ENCODE results near the gene GSTA1.
"Not testable (repeated sequence)": the region's sequence is repeated elsewhere in the genome, so short reads cannot be mapped to it uniquely, and the experiment has no call there.

DNA sequence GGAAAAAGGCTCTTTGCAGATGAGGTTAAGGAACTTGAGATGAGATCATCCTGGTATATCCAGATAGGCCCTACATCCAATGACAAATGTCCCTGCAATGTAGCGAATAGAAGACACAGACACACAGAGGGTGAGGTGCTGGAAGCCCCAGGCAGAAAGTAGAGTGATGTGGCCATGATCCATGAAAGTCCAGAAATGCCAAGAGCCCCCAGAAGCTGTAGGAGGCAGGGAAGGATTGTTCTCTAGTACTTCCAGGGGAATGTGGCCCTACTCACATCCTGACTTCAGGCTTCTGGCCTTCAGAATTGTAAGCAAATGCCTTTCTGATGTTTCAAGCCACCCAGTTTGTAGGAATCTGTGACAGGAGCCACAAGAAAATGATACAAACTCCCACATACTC, 14.0 kb downstream of the GSTA1 start:
- TF ChIP-seq, protein P1, sequence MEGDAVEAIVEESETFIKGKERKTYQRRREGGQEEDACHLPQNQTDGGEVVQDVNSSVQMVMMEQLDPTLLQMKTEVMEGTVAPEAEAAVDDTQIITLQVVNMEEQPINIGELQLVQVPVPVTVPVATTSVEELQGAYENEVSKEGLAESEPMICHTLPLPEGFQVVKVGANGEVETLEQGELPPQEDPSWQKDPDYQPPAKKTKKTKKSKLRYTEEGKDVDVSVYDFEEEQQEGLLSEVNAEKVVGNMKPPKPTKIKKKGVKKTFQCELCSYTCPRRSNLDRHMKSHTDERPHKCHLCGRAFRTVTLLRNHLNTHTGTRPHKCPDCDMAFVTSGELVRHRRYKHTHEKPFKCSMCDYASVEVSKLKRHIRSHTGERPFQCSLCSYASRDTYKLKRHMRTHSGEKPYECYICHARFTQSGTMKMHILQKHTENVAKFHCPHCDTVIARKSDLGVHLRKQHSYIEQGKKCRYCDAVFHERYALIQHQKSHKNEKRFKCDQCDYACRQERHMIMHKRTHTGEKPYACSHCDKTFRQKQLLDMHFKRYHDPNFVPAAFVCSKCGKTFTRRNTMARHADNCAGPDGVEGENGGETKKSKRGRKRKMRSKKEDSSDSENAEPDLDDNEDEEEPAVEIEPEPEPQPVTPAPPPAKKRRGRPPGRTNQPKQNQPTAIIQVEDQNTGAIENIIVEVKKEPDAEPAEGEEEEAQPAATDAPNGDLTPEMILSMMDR (IDR thresholded peaks at IDR 0.05), result not testable (repeated sequence)
- TF ChIP-seq POLR2A (IDR thresholded peaks at IDR 0.05), result not testable (repeated sequence)

Data from right lobe of liver (tissue), 4 donors.